Esophagus muscularis mucosa (tissue), 4 donors: Measurements from ENCODE around the gene NPEPL1. TPM values are rescaled to one million over a fixed set of nuclear protein-coding genes. Genes with fewer than 3 reads are reported as not detected.

ENCODE experiments used
- DNase-seq: peaks from one replicate; pipeline ENCODE4 v3.0.0-alpha.2; 2017; ENCODE audit errors: extremely low spot score
- H3K27ac ChIP-seq, 4 donors: fragments of 200-600 bp; sonication (generic); replicated peaks in 1 of 4; 1 replicate in 3 of 4; 2 replicates in 1 of 4; pipeline ENCODE4 v1.5.1; 2016 to 2019; ENCODE audit warnings: mild to moderate bottlenecking in 1 of 4
- H3K27me3 ChIP-seq, 4 donors: fragments of 200-600 bp; sonication (generic); one replicate each; pipeline versions ENCODE4 v1.5.1 to v1.6.0; 2016 to 2019
- H3K36me3 ChIP-seq, 4 donors: fragments of 200-600 bp; sonication (generic); one replicate each; pipeline ENCODE4 v1.5.1; 2016 to 2019
- H3K4me1 ChIP-seq, 4 donors: fragments of 200-600 bp; sonication (generic); one replicate each; pipeline ENCODE4 v1.5.1; 2016 to 2019
- H3K4me3 ChIP-seq, 4 donors: fragments of 200-600 bp; sonication (generic); 1 replicate in 2 of 4; 2 replicates in 2 of 4; pipeline ENCODE4 v1.5.1; 2016 to 2019; ENCODE audit warnings: mild to moderate bottlenecking in 4 of 4, moderate library complexity in 1 of 4
- H3K9me3 ChIP-seq, 4 donors: fragments of 200-600 bp; sonication (generic); 1 replicate in 3 of 4; 2 replicates in 1 of 4; pipeline ENCODE4 v1.5.1; 2016 to 2019
- CTCF ChIP-seq, 3 experiments: fragments of 200-600 bp in 2 of 3; fragments of 450-650 bp in 1 of 3; sonication (generic) in 2 of 3; IDR thresholded peaks; one replicate each; pipeline ENCODE4 v1.5.1; 2017 to 2019; ENCODE audit warnings: antibody characterized with exemption in 3 of 3, mild to moderate bottlenecking in 2 of 3, moderate library complexity in 1 of 3
- EP300 ChIP-seq: sonication (generic); formaldehyde crosslinking; IDR thresholded peaks from one replicate; pipeline ENCODE4 v1.6.1; 2017; ENCODE audit warnings: antibody characterized with exemption
- POLR2A ChIP-seq: fragments of 450-650 bp; IDR thresholded peaks from one replicate; pipeline ENCODE4 v1.6.1; 2017; ENCODE audit warnings: antibody characterized with exemption, moderate library complexity, mild to moderate bottlenecking, low read depth
- POLR2AphosphoS5 ChIP-seq, 2 donors: sonication (generic); formaldehyde crosslinking; IDR thresholded peaks; one replicate each; pipeline ENCODE4 v1.6.1; 2017; ENCODE audit warnings: antibody characterized with exemption in 2 of 2
- WGBS: methylation state at CpG from one replicate; pipeline ENCODE4 v1.1.5; 2018; 5-methylcytosine and 5-hydroxymethylcytosine counted together
- intact Hi-C: fragments of 100-400 bp; cut with DNase I; formaldehyde crosslinking; loops from one replicate; pipeline ENCODE4 v1.15.1; 2023
- total RNA-seq, 4 donors: library from RNA; depleted of rRNA; stranded (reverse); fragments of >200 nt; gene quantifications; one replicate each; pipeline versions ENCODE4 v1.1.0 to v1.2.1, GENCODE V29; 2016

The NPEPL1 gene
- total RNA-seq, 4 donors from 2014 or later: 29.0 to 59.0 (median 50.5) TPM

GRCh38 chr20:58703765-58704371 is 11.3 kb downstream of the NPEPL1 start:
- H3K27me3 ChIP-seq: no peaks in the 10 kb centered on the region
- H3K36me3 ChIP-seq: peaks cover 47 to 96% (median 83%) of the 10 kb centered on the region in 4 donors
- DNase-seq: no peak
- WGBS: 91% methylated on average over 12 of the region's 12 CpGs
- TF ChIP-seq EP300 (no peak), CTCF (IDR thresholded peaks at IDR 0.05) (no peak), POLR2AphosphoS5 (IDR thresholded peaks at IDR 0.05) (no peak), POLR2A (no peak)
- H3K4me3 ChIP-seq: no peak overlapping the region
- no peak overlapping the region for H3K27ac ChIP-seq
- no peaks in the 10 kb centered on the region for H3K9me3 ChIP-seq
- H3K4me1 ChIP-seq: peaks cover 0 to 5% (median 0%) of the 10 kb centered on the region in 4 donors
- intact Hi-C loops: no loop called here

- no peaks in the 10 kb centered on the region for H3K9me3 ChIP-seq
- H3K27me3 ChIP-seq: no peaks in the 10 kb centered on the region
- TF ChIP-seq POLR2AphosphoS5 (IDR thresholded peaks at IDR 0.05): no peak
- TF ChIP-seq CTCF (IDR thresholded peaks at IDR 0.05): no peak
- no peak for TF ChIP-seq POLR2A
- TF ChIP-seq EP300: no peak
- peaks cover 39 to 89% (median 76%) of the 10 kb centered on the region in 4 donors for H3K36me3 ChIP-seq
- peaks cover 0 to 5% (median 0%) of the 10 kb centered on the region in 4 donors for H3K4me1 ChIP-seq
- no peak overlapping the region for H3K4me3 ChIP-seq
- intact Hi-C loops: no loop called here
- WGBS: 89% methylated on average over 14 of the region's 14 CpGs
- DNase-seq: peak; percentile 68
- no peak overlapping the region for H3K27ac ChIP-seq
Measured at GRCh38 chr20:58705208-58705926, 12.8 kb downstream of the NPEPL1 start.

GRCh38 chr20:58706150-58706892 is 13.7 kb downstream of the NPEPL1 start:
- Histone ChIP-seq H3K36me3 (peaks cover 39 to 87% (median 67%) of the 10 kb centered on the region in 4 donors), H3K27ac (peak overlapping the region in 1 of 4 donors; percentile 3), H3K27me3 (no peaks in the 10 kb centered on the region), H3K4me3 (no peak overlapping the region), H3K4me1 (peaks cover 0 to 5% (median 0%) of the 10 kb centered on the region in 4 donors), H3K9me3 (no peaks in the 10 kb centered on the region)
- peak; percentile 10 for DNase-seq
- WGBS: 90% methylated on average over 20 of the region's 20 CpGs
- intact Hi-C loops: no loop called here
- TF ChIP-seq CTCF (IDR thresholded peaks at IDR 0.05): no peak
- no peak for TF ChIP-seq POLR2A
- TF ChIP-seq EP300: no peak
- no peak for TF ChIP-seq POLR2AphosphoS5 (IDR thresholded peaks at IDR 0.05)

GRCh38 chr20:58706975-58707681 is 14.5 kb downstream of the NPEPL1 start:
- no peaks in the 10 kb centered on the region for H3K9me3 ChIP-seq
- WGBS: no CpG with 5 or more reads among the region's 23 CpGs
- no peak overlapping the region for H3K27ac ChIP-seq
- intact Hi-C loops: no loop called here
- TF ChIP-seq POLR2A: no peak
- TF ChIP-seq CTCF (IDR thresholded peaks at IDR 0.05): no peak
- TF ChIP-seq EP300: no peak
- no peak for TF ChIP-seq POLR2AphosphoS5 (IDR thresholded peaks at IDR 0.05)
- H3K27me3 ChIP-seq: no peaks in the 10 kb centered on the region
- peak; percentile 75 for DNase-seq
- H3K36me3 ChIP-seq: peaks cover 34 to 86% (median 59%) of the 10 kb centered on the region in 4 donors
- peaks cover 0 to 5% (median 0%) of the 10 kb centered on the region in 4 donors for H3K4me1 ChIP-seq
- H3K4me3 ChIP-seq: no peak overlapping the region
